HEK293 (cell line): ENCODE results near the gene PTPN9.
A peak's percentile ranks its signal among the peaks of the same experiment; 100 is the strongest.

ENCODE experiments used
- HOXC10 ChIP-seq: sonication (generic); formaldehyde crosslinking; IDR thresholded peaks from 2 replicates; pipeline ENCODE4 v1.8.1; 2023; ENCODE audit warnings: mild to moderate bottlenecking, missing genetic modification reagents
- KLF1 ChIP-seq: fragments of 450-650 bp; formaldehyde crosslinking; IDR thresholded peaks from 2 replicates; pipeline ENCODE4 v1.5.1; 2016; ENCODE audit warnings: missing biosample characterization, missing genetic modification characterization
- KLF7 ChIP-seq: fragments of 450-650 bp; formaldehyde crosslinking; IDR thresholded peaks from 2 replicates; pipeline ENCODE4 v1.5.1; 2016; ENCODE audit warnings: missing biosample characterization, missing genetic modification characterization, borderline replicate concordance
- KLF9 ChIP-seq: fragments of 450-650 bp; formaldehyde crosslinking; IDR thresholded peaks from 2 replicates; pipeline ENCODE4 v1.5.1; 2016; ENCODE audit warnings: missing biosample characterization, missing genetic modification characterization, low read depth
- MYNN ChIP-seq: fragments of 450-650 bp; formaldehyde crosslinking; IDR thresholded peaks from 2 replicates; pipeline ENCODE4 v1.5.1; 2016; ENCODE audit warnings: missing biosample characterization, missing genetic modification characterization, borderline replicate concordance
- OSR2 ChIP-seq: fragments of 450-650 bp; formaldehyde crosslinking; IDR thresholded peaks from 2 replicates; pipeline ENCODE4 v1.5.1; 2016; ENCODE audit warnings: missing biosample characterization, missing genetic modification characterization
- ZBTB49 ChIP-seq: fragments of 450-650 bp; formaldehyde crosslinking; IDR thresholded peaks from 2 replicates; pipeline ENCODE4 v1.5.1; 2016; ENCODE audit warnings: missing biosample characterization, missing genetic modification characterization, low read depth
- ZFP41 ChIP-seq: fragments of 450-650 bp; formaldehyde crosslinking; IDR thresholded peaks from 2 replicates; pipeline ENCODE4 v1.5.1; 2016; ENCODE audit warnings: missing biosample characterization, missing genetic modification characterization, borderline replicate concordance
- ZNF175 ChIP-seq: fragments of 450-650 bp; formaldehyde crosslinking; IDR thresholded peaks from 2 replicates; pipeline ENCODE4 v1.5.1; 2016; ENCODE audit warnings: missing biosample characterization, missing genetic modification characterization
- ZNF221 ChIP-seq: fragments of 450-650 bp; formaldehyde crosslinking; IDR thresholded peaks from 2 replicates; pipeline ENCODE4 v1.5.1; 2017; ENCODE audit warnings: missing biosample characterization, missing genetic modification characterization, borderline replicate concordance
- ZNF239 ChIP-seq: fragments of 450-650 bp; formaldehyde crosslinking; IDR thresholded peaks from 2 replicates; pipeline ENCODE4 v1.5.1; 2016; ENCODE audit warnings: missing biosample characterization, missing genetic modification characterization
- ZNF354C ChIP-seq: fragments of 450-650 bp; formaldehyde crosslinking; IDR thresholded peaks from 2 replicates; pipeline ENCODE4 v1.5.1; 2016; ENCODE audit warnings: missing biosample characterization, missing genetic modification characterization, low read depth, borderline replicate concordance
- ZNF404 ChIP-seq: fragments of 450-650 bp; formaldehyde crosslinking; IDR thresholded peaks from 2 replicates; pipeline ENCODE4 v1.5.1; 2017; ENCODE audit warnings: missing biosample characterization, missing genetic modification characterization
- ZNF548 ChIP-seq: fragments of 450-650 bp; formaldehyde crosslinking; IDR thresholded peaks from 2 replicates; pipeline ENCODE4 v1.5.1; 2016; ENCODE audit warnings: missing biosample characterization, missing genetic modification characterization
- ZNF610 ChIP-seq: fragments of 450-650 bp; formaldehyde crosslinking; IDR thresholded peaks from 2 replicates; pipeline ENCODE4 v1.5.1; 2016; ENCODE audit warnings: missing biosample characterization, missing genetic modification characterization, borderline replicate concordance
- ZNF792 ChIP-seq: fragments of 450-650 bp; formaldehyde crosslinking; IDR thresholded peaks from 2 replicates; pipeline ENCODE4 v1.5.1; 2016; ENCODE audit warnings: missing biosample characterization, missing genetic modification characterization
- ZSCAN16 ChIP-seq: fragments of 450-650 bp; formaldehyde crosslinking; IDR thresholded peaks from 2 replicates; pipeline ENCODE4 v1.5.1; 2016; ENCODE audit warnings: missing biosample characterization, missing genetic modification characterization
- ZSCAN23 ChIP-seq: fragments of 450-650 bp; formaldehyde crosslinking; IDR thresholded peaks from 2 replicates; pipeline ENCODE4 v1.5.1; 2016; ENCODE audit warnings: missing biosample characterization, missing genetic modification characterization
- TF ChIP-seq, protein P1 (sequence below): fragments of 450-650 bp; formaldehyde crosslinking; IDR thresholded peaks from 2 replicates; pipeline ENCODE4 v1.5.1; 2016; ENCODE audit warnings: missing biosample characterization, missing genetic modification characterization
- TF ChIP-seq, protein P2 (sequence below): fragments of 450-650 bp; formaldehyde crosslinking; conservative IDR thresholded peaks from 2 replicates; pipeline ENCODE4 v1.5.1; 2016; ENCODE audit warnings: low read depth, missing biosample characterization, missing genetic modification characterization
- TF ChIP-seq, protein P3 (sequence below): fragments of 450-650 bp; formaldehyde crosslinking; IDR thresholded peaks from 2 replicates; pipeline ENCODE4 v1.5.1; 2016; ENCODE audit warnings: missing biosample characterization, missing genetic modification characterization
- TF ChIP-seq, protein P4 (sequence below): fragments of 450-650 bp; formaldehyde crosslinking; IDR thresholded peaks from 2 replicates; pipeline ENCODE4 v1.5.1; 2016; ENCODE audit warnings: missing biosample characterization, missing genetic modification characterization
- TF ChIP-seq, protein P5 (sequence below): fragments of 450-650 bp; IDR thresholded peaks from 2 replicates; pipeline ENCODE4 v1.5.1; 2018; ENCODE audit warnings: missing biosample characterization, mild to moderate bottlenecking, missing genetic modification characterization

PTPN9 gene

DNA sequence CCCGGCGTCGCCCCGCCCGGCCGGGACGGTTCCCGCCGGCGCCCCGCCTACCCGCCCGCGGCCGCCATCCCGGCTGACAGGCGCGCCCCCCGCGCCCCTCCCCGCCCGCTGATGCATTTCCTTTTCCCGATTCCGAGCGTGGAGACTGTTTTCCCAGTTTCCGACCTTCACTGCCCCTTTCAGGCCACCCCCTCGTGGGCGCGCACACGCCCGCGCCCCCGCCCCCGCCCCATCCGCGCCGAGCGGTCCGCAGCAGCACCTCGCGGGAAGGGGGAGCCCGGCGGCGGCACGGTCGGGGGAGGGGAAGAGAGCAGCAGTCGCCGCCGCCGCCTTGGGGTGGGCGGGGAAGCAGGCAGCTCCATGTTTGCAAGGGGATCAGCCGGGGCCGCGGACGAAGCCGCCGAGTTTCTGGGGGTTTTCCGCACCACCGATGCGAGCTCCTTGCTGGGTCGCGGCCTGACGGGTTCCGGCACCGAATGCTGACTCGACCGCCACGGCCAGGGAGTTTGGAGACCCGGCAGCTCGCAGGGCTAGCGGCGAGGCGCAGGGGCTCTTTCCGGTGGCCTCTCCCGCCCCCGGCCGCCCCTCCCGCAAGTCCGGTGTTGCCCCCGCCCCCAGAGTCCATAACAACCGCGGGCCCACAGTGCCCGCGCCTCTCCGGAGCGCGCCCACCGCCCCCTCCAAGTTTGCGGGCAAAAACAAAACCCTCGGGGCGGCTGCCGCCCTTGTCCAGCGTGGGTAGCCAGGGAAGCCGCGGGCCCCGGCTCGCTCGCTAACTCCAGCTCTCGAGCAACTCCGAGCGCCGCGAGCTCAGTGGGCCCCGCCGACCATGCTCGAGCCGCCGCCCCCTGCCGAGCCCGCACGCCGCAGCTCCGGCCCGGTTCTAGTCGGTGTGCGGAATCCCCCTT lies 124.4 kb downstream of the PTPN9 start (continued):
- TF ChIP-seq ZBTB49 (tag by site-specific recombination) (no peak), ZNF792 (tag by site-specific recombination) (no peak), KLF7 (tag by site-specific recombination) (peak; percentile 30; the same call in 1 of the 2 replicates), ZSCAN16 (tag by site-specific recombination) (no peak), ZNF404 (tag by site-specific recombination) (no peak), ZNF610 (tag by site-specific recombination) (no peak), ZNF239 (no peak), HOXC10 (no peak), ZNF354C (no peak), MYNN (tag by site-specific recombination) (no peak), ZNF175 (tag by site-specific recombination) (no peak), KLF1 (tag by site-specific recombination) (peak; percentile 43), OSR2 (tag by site-specific recombination) (no peak), ZNF221 (tag by site-specific recombination) (no peak), ZNF548 (tag by site-specific recombination) (no peak), ZSCAN23 (tag by site-specific recombination) (no peak), KLF9 (tag by site-specific recombination) (peak; percentile 74), ZFP41 (tag by site-specific recombination) (no peak)
- TF ChIP-seq, protein P1, sequence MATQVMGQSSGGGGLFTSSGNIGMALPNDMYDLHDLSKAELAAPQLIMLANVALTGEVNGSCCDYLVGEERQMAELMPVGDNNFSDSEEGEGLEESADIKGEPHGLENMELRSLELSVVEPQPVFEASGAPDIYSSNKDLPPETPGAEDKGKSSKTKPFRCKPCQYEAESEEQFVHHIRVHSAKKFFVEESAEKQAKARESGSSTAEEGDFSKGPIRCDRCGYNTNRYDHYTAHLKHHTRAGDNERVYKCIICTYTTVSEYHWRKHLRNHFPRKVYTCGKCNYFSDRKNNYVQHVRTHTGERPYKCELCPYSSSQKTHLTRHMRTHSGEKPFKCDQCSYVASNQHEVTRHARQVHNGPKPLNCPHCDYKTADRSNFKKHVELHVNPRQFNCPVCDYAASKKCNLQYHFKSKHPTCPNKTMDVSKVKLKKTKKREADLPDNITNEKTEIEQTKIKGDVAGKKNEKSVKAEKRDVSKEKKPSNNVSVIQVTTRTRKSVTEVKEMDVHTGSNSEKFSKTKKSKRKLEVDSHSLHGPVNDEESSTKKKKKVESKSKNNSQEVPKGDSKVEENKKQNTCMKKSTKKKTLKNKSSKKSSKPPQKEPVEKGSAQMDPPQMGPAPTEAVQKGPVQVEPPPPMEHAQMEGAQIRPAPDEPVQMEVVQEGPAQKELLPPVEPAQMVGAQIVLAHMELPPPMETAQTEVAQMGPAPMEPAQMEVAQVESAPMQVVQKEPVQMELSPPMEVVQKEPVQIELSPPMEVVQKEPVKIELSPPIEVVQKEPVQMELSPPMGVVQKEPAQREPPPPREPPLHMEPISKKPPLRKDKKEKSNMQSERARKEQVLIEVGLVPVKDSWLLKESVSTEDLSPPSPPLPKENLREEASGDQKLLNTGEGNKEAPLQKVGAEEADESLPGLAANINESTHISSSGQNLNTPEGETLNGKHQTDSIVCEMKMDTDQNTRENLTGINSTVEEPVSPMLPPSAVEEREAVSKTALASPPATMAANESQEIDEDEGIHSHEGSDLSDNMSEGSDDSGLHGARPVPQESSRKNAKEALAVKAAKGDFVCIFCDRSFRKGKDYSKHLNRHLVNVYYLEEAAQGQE (tag by site-specific recombination) = no peak
- TF ChIP-seq, protein P2, sequence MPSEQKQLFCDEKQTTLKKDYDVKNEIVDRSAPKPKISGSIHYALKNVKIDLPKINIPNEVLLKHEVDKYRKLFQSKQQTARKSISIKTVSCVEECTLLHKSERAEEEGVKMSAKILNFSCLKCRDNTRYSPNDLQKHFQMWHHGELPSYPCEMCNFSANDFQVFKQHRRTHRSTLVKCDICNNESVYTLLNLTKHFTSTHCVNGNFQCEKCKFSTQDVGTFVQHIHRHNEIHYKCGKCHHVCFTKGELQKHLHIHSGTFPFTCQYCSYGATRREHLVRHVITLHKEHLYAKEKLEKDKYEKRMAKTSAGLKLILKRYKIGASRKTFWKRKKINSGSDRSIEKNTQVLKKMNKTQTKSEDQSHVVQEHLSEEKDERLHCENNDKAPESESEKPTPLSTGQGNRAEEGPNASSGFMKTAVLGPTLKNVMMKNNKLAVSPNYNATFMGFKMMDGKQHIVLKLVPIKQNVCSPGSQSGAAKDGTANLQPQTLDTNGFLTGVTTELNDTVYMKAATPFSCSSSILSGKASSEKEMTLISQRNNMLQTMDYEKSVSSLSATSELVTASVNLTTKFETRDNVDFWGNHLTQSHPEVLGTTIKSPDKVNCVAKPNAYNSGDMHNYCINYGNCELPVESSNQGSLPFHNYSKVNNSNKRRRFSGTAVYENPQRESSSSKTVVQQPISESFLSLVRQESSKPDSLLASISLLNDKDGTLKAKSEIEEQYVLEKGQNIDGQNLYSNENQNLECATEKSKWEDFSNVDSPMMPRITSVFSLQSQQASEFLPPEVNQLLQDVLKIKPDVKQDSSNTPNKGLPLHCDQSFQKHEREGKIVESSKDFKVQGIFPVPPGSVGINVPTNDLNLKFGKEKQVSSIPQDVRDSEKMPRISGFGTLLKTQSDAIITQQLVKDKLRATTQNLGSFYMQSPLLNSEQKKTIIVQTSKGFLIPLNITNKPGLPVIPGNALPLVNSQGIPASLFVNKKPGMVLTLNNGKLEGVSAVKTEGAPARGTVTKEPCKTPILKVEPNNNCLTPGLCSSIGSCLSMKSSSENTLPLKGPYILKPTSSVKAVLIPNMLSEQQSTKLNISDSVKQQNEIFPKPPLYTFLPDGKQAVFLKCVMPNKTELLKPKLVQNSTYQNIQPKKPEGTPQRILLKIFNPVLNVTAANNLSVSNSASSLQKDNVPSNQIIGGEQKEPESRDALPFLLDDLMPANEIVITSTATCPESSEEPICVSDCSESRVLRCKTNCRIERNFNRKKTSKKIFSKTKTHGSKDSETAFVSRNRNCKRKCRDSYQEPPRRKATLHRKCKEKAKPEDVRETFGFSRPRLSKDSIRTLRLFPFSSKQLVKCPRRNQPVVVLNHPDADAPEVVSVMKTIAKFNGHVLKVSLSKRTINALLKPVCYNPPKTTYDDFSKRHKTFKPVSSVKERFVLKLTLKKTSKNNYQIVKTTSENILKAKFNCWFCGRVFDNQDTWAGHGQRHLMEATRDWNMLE (tag by site-specific recombination) = no peak
- TF ChIP-seq, protein P3, sequence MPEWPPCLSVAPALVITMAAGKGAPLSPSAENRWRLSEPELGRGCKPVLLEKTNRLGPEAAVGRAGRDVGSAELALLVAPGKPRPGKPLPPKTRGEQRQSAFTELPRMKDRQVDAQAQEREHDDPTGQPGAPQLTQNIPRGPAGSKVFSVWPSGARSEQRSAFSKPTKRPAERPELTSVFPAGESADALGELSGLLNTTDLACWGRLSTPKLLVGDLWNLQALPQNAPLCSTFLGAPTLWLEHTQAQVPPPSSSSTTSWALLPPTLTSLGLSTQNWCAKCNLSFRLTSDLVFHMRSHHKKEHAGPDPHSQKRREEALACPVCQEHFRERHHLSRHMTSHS (tag by site-specific recombination) = no peak
- TF ChIP-seq, protein P4, sequence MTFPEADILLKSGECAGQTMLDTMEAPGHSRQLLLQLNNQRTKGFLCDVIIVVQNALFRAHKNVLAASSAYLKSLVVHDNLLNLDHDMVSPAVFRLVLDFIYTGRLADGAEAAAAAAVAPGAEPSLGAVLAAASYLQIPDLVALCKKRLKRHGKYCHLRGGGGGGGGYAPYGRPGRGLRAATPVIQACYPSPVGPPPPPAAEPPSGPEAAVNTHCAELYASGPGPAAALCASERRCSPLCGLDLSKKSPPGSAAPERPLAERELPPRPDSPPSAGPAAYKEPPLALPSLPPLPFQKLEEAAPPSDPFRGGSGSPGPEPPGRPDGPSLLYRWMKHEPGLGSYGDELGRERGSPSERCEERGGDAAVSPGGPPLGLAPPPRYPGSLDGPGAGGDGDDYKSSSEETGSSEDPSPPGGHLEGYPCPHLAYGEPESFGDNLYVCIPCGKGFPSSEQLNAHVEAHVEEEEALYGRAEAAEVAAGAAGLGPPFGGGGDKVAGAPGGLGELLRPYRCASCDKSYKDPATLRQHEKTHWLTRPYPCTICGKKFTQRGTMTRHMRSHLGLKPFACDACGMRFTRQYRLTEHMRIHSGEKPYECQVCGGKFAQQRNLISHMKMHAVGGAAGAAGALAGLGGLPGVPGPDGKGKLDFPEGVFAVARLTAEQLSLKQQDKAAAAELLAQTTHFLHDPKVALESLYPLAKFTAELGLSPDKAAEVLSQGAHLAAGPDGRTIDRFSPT (tag by site-specific recombination) = no peak
- TF ChIP-seq, protein P5, sequence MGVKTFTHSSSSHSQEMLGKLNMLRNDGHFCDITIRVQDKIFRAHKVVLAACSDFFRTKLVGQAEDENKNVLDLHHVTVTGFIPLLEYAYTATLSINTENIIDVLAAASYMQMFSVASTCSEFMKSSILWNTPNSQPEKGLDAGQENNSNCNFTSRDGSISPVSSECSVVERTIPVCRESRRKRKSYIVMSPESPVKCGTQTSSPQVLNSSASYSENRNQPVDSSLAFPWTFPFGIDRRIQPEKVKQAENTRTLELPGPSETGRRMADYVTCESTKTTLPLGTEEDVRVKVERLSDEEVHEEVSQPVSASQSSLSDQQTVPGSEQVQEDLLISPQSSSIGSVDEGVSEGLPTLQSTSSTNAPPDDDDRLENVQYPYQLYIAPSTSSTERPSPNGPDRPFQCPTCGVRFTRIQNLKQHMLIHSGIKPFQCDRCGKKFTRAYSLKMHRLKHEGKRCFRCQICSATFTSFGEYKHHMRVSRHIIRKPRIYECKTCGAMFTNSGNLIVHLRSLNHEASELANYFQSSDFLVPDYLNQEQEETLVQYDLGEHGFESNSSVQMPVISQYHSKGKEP (tag by site-specific recombination) = no peak
